PC-9 (cell line): ENCODE measurements around the gene UBE2QL1. TPM values are rescaled to one million over a fixed set of nuclear protein-coding genes. Genes with fewer than 3 reads are reported as not detected.
A peak's percentile ranks its signal among the peaks of the same experiment; 100 is the strongest.

Source experiments
- BruUV-seq: library from RNA; stranded (reverse); fragments of 400-500 nt; replicated peaks from 2 replicates; lab custom pipeline; 2021; lab: Mats Ljungman, UMichigan
- CTCF ChIA-PET: fragments of 300-600 bp; sonication (Branson Sonifier 250); formaldehyde crosslinking; loops from one replicate; lab custom pipeline; 2022; ENCODE audit warnings: antibody characterized with exemption; lab: Charles Lee
- POLR2A ChIA-PET: fragments of 300-600 bp; sonication (Branson Sonifier 250); formaldehyde crosslinking; loops from one replicate; lab custom pipeline; 2022; ENCODE audit warnings: antibody characterized with exemption; ENCODE audit not compliant: unreplicated experiment; lab: Charles Lee
- DNase-seq, 2 experiments: peaks; one replicate each; pipeline versions ENCODE4 v3.0.0 to v3.0.0-alpha.2; 2015 to 2022; ENCODE audit warnings: mixed read lengths in 1 of 2
- H2AFZ ChIP-seq: fragments of 200-600 bp; sonication (generic); 2 replicates; pipeline ENCODE4 v1.8.1; 2017; ENCODE audit warnings: antibody characterized with exemption
- H3F3A ChIP-seq: fragments of 200-600 bp; sonication (generic); 2 replicates; pipeline ENCODE4 v1.8.1; 2017; ENCODE audit warnings: antibody characterized with exemption, mild to moderate bottlenecking, low read depth; ENCODE audit not compliant: insufficient read depth
- H3K27ac ChIP-seq: fragments of 200-600 bp; sonication (generic); 2 replicates; pipeline ENCODE4 v1.6.1; 2016; ENCODE audit warnings: mixed run types
- H3K27me3 ChIP-seq: fragments of 200-600 bp; sonication (generic); 2 replicates; pipeline ENCODE4 v1.6.1; 2016; ENCODE audit warnings: low read depth, mixed run types; ENCODE audit not compliant: insufficient read depth
- H3K36me3 ChIP-seq: fragments of 200-600 bp; sonication (generic); 2 replicates; pipeline ENCODE4 v1.6.1; 2016; ENCODE audit warnings: low read depth, mixed run types
- H3K4me1 ChIP-seq: fragments of 200-600 bp; sonication (generic); replicated peaks from 2 replicates; pipeline ENCODE4 v1.6.1; 2016; ENCODE audit warnings: mixed run types; ENCODE audit not compliant: insufficient read depth
- H3K4me2 ChIP-seq: fragments of 200-600 bp; sonication (generic); 2 replicates; pipeline ENCODE4 v1.6.1; 2017; ENCODE audit warnings: mixed run types
- H3K4me3 ChIP-seq: fragments of 200-600 bp; sonication (generic); 2 replicates; pipeline ENCODE4 v1.6.1; 2016; ENCODE audit warnings: mixed run types
- H3K79me2 ChIP-seq: fragments of 200-600 bp; sonication (generic); 2 replicates; pipeline ENCODE4 v1.6.1; 2017; ENCODE audit warnings: low read depth, mixed run types
- H3K9me2 ChIP-seq: fragments of 200-600 bp; sonication (generic); 2 replicates; pipeline ENCODE4 v1.8.1; 2017; ENCODE audit warnings: mild to moderate bottlenecking; ENCODE audit not compliant: insufficient read depth
- H3K9me3 ChIP-seq: fragments of 200-600 bp; sonication (generic); 2 replicates; pipeline ENCODE4 v1.8.1; 2016; ENCODE audit warnings: low read depth; ENCODE audit not compliant: insufficient read depth
- H4K20me1 ChIP-seq: fragments of 200-600 bp; sonication (generic); 2 replicates; pipeline ENCODE4 v1.8.1; 2017; ENCODE audit not compliant: insufficient read depth
- EZH2 ChIP-seq: fragments of 200-600 bp; sonication (generic); IDR thresholded peaks from 2 replicates; pipeline ENCODE4 v1.8.0; 2017; ENCODE audit warnings: antibody characterized with exemption, low read depth
- intact Hi-C: fragments of 100-400 bp; cut with micrococcal nuclease; formaldehyde crosslinking; loops from one replicate; pipeline ENCODE4 v1.10.0; 2022; ENCODE audit not compliant: unreplicated experiment
- total RNA-seq: library from RNA; stranded (reverse); gene quantifications from 2 replicates; pipeline ENCODE4 v1.2.3, GENCODE V29; 2021
- TF ChIP-seq, protein P1 (sequence below): fragments of 200-600 bp; sonication (generic); conservative IDR thresholded peaks from 2 replicates; pipeline ENCODE4 v1.6.1; 2017; ENCODE audit warnings: mixed run types, antibody characterized with exemption, mild to moderate bottlenecking, moderate library complexity

UBE2QL1 gene
- total RNA-seq, 1 experiment from 2014 or later = not detected

DNA sequence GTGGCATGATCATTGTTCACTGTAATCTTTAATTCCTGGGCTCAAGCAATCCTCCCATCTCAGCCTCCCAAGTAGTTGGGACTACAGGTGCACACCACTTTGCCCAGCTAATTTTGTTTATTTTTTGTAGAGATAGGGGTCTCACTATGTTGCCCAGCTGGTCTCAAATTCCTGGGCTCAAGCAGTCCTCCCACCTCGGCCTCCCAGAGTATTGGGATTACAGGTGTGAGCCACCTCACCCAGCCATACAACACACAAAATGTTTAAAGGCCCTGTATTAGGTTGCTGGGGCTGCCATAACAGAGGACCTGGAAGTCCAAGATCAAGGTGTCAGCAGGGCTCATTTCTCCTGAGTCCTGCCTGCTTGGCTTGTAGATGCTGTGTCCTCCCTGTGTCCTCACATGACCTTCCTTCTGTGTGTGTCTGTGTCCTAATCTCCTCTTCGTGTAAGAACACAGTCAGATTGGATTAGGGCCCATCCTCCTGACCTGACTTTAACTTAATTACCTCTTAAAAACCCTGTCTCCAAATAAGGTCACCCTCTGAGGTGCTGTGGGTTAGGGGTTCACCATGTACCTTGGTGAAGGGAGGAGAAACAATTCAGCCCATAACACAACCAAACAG is 5.4 kb downstream of the UBE2QL1 start:
- H2AFZ ChIP-seq = 0 out of 2 replicates have a peak overlapping the region, but pooled peaks have one; percentile 4
- ChIA-PET CTCF (no interaction called here), POLR2A (no interaction called here)
- peaks cover 97% of the 10 kb centered on the region for H3K27me3 ChIP-seq
- H3K27ac ChIP-seq = no peak overlapping the region
- intact Hi-C loops = no loop called here
- H3K79me2 ChIP-seq = no peaks in the 10 kb centered on the region
- H3F3A ChIP-seq = no peaks in the 10 kb centered on the region
- DNase-seq = no peak
- H3K4me1 ChIP-seq = peaks cover 6% of the 10 kb centered on the region
- no peaks in the 10 kb centered on the region for H3K9me2 ChIP-seq
- no peak overlapping the region for H3K4me3 ChIP-seq
- H3K36me3 ChIP-seq = no peaks in the 10 kb centered on the region
- H4K20me1 ChIP-seq = no peaks in the 10 kb centered on the region
- BruUV-seq = no TSS peak
- no peak for TF ChIP-seq EZH2
- peaks cover 8% of the 10 kb centered on the region; the same call in 1 of the 2 replicates for H3K9me3 ChIP-seq
- peak overlapping the region; percentile 7; the same call in 1 of the 2 replicates for H3K4me2 ChIP-seq

DNA sequence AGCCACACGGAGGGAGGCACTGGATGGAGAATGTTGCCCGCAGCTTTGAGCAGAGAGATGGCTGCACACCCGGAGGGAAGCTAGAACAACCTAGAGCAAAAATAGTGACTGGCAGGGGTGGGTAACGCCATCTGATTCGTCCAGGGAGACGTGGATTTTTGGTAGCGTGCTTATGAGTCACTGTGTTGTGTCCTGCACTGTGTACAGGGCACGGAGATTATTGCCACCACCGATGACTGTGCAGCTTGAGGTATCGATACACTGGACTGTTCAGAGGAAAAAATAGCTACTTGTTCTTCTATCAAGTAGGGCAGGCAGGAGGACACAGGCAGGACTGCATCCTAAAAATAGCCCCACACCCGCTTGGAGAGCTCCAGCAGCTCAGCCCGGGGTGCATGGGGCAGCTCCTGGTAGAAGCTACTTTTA is 6.0 kb downstream of the UBE2QL1 start:
- TF ChIP-seq, protein P1, sequence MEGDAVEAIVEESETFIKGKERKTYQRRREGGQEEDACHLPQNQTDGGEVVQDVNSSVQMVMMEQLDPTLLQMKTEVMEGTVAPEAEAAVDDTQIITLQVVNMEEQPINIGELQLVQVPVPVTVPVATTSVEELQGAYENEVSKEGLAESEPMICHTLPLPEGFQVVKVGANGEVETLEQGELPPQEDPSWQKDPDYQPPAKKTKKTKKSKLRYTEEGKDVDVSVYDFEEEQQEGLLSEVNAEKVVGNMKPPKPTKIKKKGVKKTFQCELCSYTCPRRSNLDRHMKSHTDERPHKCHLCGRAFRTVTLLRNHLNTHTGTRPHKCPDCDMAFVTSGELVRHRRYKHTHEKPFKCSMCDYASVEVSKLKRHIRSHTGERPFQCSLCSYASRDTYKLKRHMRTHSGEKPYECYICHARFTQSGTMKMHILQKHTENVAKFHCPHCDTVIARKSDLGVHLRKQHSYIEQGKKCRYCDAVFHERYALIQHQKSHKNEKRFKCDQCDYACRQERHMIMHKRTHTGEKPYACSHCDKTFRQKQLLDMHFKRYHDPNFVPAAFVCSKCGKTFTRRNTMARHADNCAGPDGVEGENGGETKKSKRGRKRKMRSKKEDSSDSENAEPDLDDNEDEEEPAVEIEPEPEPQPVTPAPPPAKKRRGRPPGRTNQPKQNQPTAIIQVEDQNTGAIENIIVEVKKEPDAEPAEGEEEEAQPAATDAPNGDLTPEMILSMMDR = no peak
- no peak for TF ChIP-seq EZH2
- peak overlapping the region; percentile 7; the same call in 1 of the 2 replicates for H3K4me2 ChIP-seq
- ChIA-PET POLR2A (no interaction called here), CTCF (no interaction called here)
- DNase-seq = no peak
- H3K79me2 ChIP-seq = no peaks in the 10 kb centered on the region
- H4K20me1 ChIP-seq = no peaks in the 10 kb centered on the region
- H3K9me2 ChIP-seq = no peaks in the 10 kb centered on the region
- H3K27me3 ChIP-seq = peaks cover 99% of the 10 kb centered on the region
- H2AFZ ChIP-seq = 0 out of 2 replicates have a peak overlapping the region, but pooled peaks have one; percentile 4
- peaks cover 12% of the 10 kb centered on the region; the same call in 1 of the 2 replicates for H3K9me3 ChIP-seq
- H3K36me3 ChIP-seq = no peaks in the 10 kb centered on the region
- BruUV-seq = no TSS peak
- peaks cover 6% of the 10 kb centered on the region for H3K4me1 ChIP-seq
- H3K4me3 ChIP-seq = no peak overlapping the region
- no peaks in the 10 kb centered on the region for H3F3A ChIP-seq
- H3K27ac ChIP-seq = no peak overlapping the region
- intact Hi-C loops = no loop called here

DNA sequence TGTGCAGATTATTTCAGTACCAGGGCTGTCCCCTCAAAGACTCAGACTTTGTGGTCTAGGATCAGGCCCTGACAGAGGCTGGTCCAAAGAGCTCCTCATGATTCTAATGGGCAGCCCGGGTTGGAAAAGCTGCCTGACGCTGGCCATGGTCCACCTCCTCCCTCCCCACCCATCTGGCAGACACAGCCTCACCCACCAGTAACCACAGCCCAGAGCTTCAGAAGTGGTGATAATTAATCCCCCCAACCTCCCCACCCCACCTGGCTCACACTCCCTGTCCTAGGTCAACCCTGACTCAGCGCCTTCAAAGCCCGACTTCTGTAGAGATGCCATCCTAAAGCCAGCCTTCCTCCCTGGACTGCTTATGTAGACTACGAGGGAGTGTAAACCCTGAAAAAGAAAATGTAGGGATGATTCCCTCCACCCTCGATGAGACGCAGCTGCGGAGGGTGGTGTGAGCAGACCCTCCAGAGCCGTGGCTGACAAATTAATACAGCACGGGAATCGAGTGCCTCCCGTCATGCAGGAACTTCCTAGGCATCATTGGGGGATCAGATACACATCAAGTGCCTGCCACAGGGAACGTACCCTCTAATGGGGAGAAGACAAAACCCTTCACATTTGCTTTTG is 7.0 kb downstream of the UBE2QL1 start:
- H3F3A ChIP-seq = no peaks in the 10 kb centered on the region
- TF ChIP-seq EZH2 = no peak
- TF ChIP-seq, protein P1 = no peak
- ChIA-PET POLR2A (no interaction called here), CTCF (no interaction called here)
- no peaks in the 10 kb centered on the region for H3K79me2 ChIP-seq
- no peak overlapping the region for H2AFZ ChIP-seq
- H3K27me3 ChIP-seq = peaks cover 100% of the 10 kb centered on the region
- no peaks in the 10 kb centered on the region for H3K36me3 ChIP-seq
- H3K27ac ChIP-seq = no peak overlapping the region
- H3K9me3 ChIP-seq = peaks cover 12% of the 10 kb centered on the region; the same call in 1 of the 2 replicates
- DNase-seq = no peak
- no peak overlapping the region for H3K4me2 ChIP-seq
- H3K4me3 ChIP-seq = no peak overlapping the region
- intact Hi-C loops = no loop called here
- no peaks in the 10 kb centered on the region for H4K20me1 ChIP-seq
- BruUV-seq = no TSS peak
- H3K9me2 ChIP-seq = no peaks in the 10 kb centered on the region
- H3K4me1 ChIP-seq = peaks cover 6% of the 10 kb centered on the region
